GM23338 (cell line): ENCODE data around the gene SSMEM1. TPM values are rescaled to one million over a fixed set of nuclear protein-coding genes. Genes with fewer than 3 reads are reported as not detected.
"Not testable (repeated sequence)": the region's sequence is repeated elsewhere in the genome, so short reads cannot be mapped to it uniquely, and the experiment has no call there.

ENCODE experiments used
- ATAC-seq: fragments of 200-7000 bp; cut with Tn5 transposase; 3 replicates; pipeline ENCODE4 v1.9.1; 2020
- DNase-seq: peaks from one replicate; pipeline ENCODE4 v3.0.0-alpha.2; 2015; ENCODE audit warnings: low spot score
- H2AFZ ChIP-seq: fragments of 200-600 bp; sonication (generic); 2 replicates; pipeline ENCODE4 v1.8.0; 2016; ENCODE audit warnings: antibody characterized with exemption, mild to moderate bottlenecking, moderate library complexity
- H3F3A ChIP-seq: fragments of 200-600 bp; sonication (generic); replicated peaks from 2 replicates; pipeline ENCODE4 v1.8.0; 2017; ENCODE audit warnings: antibody characterized with exemption, mixed run types, low read depth
- H3K27ac ChIP-seq: fragments of 200-600 bp; sonication (generic); 2 replicates; pipeline ENCODE4 v1.6.1; 2016; ENCODE audit warnings: low read depth
- H3K27me3 ChIP-seq: fragments of 200-600 bp; sonication (generic); 2 replicates; pipeline ENCODE4 v1.8.0; 2016; ENCODE audit warnings: mild to moderate bottlenecking, mixed run types, moderate library complexity; ENCODE audit not compliant: insufficient read depth
- H3K36me3 ChIP-seq: fragments of 200-600 bp; sonication (generic); 2 replicates; pipeline ENCODE4 v1.8.0; 2016; ENCODE audit warnings: mild to moderate bottlenecking; ENCODE audit not compliant: insufficient read depth
- H3K4me1 ChIP-seq: fragments of 200-600 bp; sonication (generic); 2 replicates; pipeline ENCODE4 v1.8.0; 2016; ENCODE audit warnings: mild to moderate bottlenecking, moderate library complexity; ENCODE audit not compliant: insufficient read depth
- H3K4me2 ChIP-seq: fragments of 200-600 bp; sonication (generic); 2 replicates; pipeline ENCODE4 v1.7.1; 2017; ENCODE audit warnings: mixed run types
- H3K4me3 ChIP-seq: fragments of 200-600 bp; sonication (generic); 2 replicates; pipeline ENCODE4 v1.6.1; 2016; ENCODE audit warnings: mixed run types
- H3K79me2 ChIP-seq: fragments of 200-600 bp; sonication (generic); replicated peaks from 2 replicates; pipeline ENCODE4 v1.8.0; 2017; ENCODE audit warnings: mild to moderate bottlenecking; ENCODE audit not compliant: insufficient read depth
- H3K9me2 ChIP-seq: fragments of 200-600 bp; sonication (generic); 2 replicates; pipeline ENCODE4 v1.8.0; 2017; ENCODE audit not compliant: insufficient read depth
- H4K20me1 ChIP-seq: fragments of 200-600 bp; sonication (generic); replicated peaks from 2 replicates; pipeline ENCODE4 v1.8.0; 2017; ENCODE audit warnings: mild to moderate bottlenecking; ENCODE audit not compliant: insufficient read depth
- H3K27ac Mint-ChIP-seq: 2 replicates; pipeline ENCODE4 v1.8.0; 2020; ENCODE audit warnings: inconsistent platforms, mild to moderate bottlenecking, moderate library complexity, mixed read lengths
- H3K27me3 Mint-ChIP-seq: 3 replicates; pipeline ENCODE4 v1.8.0; 2022; ENCODE audit warnings: low read depth, mild to moderate bottlenecking, moderate library complexity, mixed read lengths, inconsistent platforms; ENCODE audit not compliant: insufficient read depth, poor library complexity
- H3K36me3 Mint-ChIP-seq: 3 replicates; pipeline ENCODE4 v1.8.0; 2021; ENCODE audit warnings: low read depth, mild to moderate bottlenecking, inconsistent platforms, moderate library complexity, mixed read lengths
- H3K4me1 Mint-ChIP-seq: 3 replicates; pipeline ENCODE4 v1.8.0; 2020; ENCODE audit warnings: mild to moderate bottlenecking, inconsistent platforms, mixed read lengths
- H3K4me3 Mint-ChIP-seq: 3 replicates; pipeline ENCODE4 v1.8.0; 2021; ENCODE audit warnings: moderate library complexity, mild to moderate bottlenecking, inconsistent platforms, mixed read lengths
- H3K9me3 Mint-ChIP-seq: 3 replicates; pipeline ENCODE4 v1.8.0; 2020; ENCODE audit warnings: moderate library complexity, mild to moderate bottlenecking, inconsistent platforms, mixed read lengths
- CREB1 ChIP-seq: fragments of 250-450 bp; sonication (Bioruptor Pico); IDR thresholded peaks from 2 replicates; pipeline ENCODE4 v1.5.0; 2020; ENCODE audit warnings: low read depth, mild to moderate bottlenecking, moderate library complexity
- CTCF ChIP-seq, 2 experiments: fragments of 200-600 bp in 1 of 2; sonication (generic) in 1 of 2; conservative IDR thresholded peaks; 2 replicates each; pipeline versions ENCODE4 v1.5.1 to v1.6.1; 2016 to 2017; ENCODE audit warnings: antibody characterized with exemption in 2 of 2, low read depth in 2 of 2, mild to moderate bottlenecking in 2 of 2, moderate library complexity in 1 of 2
- EZH2phosphoT487 ChIP-seq: fragments of 200-600 bp; sonication (generic); IDR thresholded peaks from one replicate; pipeline ENCODE4 v1.8.1; 2018; ENCODE audit warnings: antibody characterized with exemption; ENCODE audit not compliant: unreplicated experiment
- JUNB ChIP-seq: IDR thresholded peaks from one replicate; pipeline ENCODE4 v1.6.1; 2016; ENCODE audit warnings: antibody characterized with exemption; ENCODE audit not compliant: unreplicated experiment
- REST ChIP-seq: IDR thresholded peaks from one replicate; pipeline ENCODE4 v1.6.1; 2018; ENCODE audit warnings: antibody characterized with exemption; ENCODE audit not compliant: unreplicated experiment
- polyA plus RNA-seq: library from polyadenylated mRNA; unstranded; fragments of >200 nt; fragmentation: Nextera tagmentation; extraction: Ambion mirVana; gene quantifications from 2 replicates; pipeline ENCODE4 v1.2.1, GENCODE V29; 2016
- total RNA-seq: library from RNA; depleted of rRNA; stranded (reverse); fragments of >200 nt; shearing (Covaris generic); gene quantifications from 2 replicates; pipeline ENCODE4 v1.2.3, GENCODE V29; 2014

Gene SSMEM1
- total and polyA plus RNA-seq, 2 experiments from 2014 or later = not detected

- H3K27me3 ChIP-seq, ATAC-seq, H3K9me2 ChIP-seq, H2AFZ ChIP-seq, H4K20me1 ChIP-seq, H3K4me1 Mint-ChIP-seq, H3K79me2 ChIP-seq, H3K4me3 Mint-ChIP-seq, H3K4me3 ChIP-seq, H3F3A ChIP-seq, H3K27ac Mint-ChIP-seq, H3K9me3 Mint-ChIP-seq, H3K27ac ChIP-seq, H3K36me3 Mint-ChIP-seq, H3K36me3 ChIP-seq, H3K4me2 ChIP-seq, H3K4me1 ChIP-seq, H3K27me3 Mint-ChIP-seq, DNase-seq: not testable (repeated sequence)
Measured at GRCh38 chr7:130243486-130243885, 35.8 kb downstream of the SSMEM1 start.

- H3K4me1 Mint-ChIP-seq, H3K4me3 Mint-ChIP-seq, ATAC-seq, H3K4me3 ChIP-seq, H4K20me1 ChIP-seq, H3K79me2 ChIP-seq, H3K36me3 Mint-ChIP-seq, H3F3A ChIP-seq, H3K27ac ChIP-seq, H3K27me3 Mint-ChIP-seq, H3K4me2 ChIP-seq, DNase-seq, H3K9me3 Mint-ChIP-seq, H3K27me3 ChIP-seq, H3K4me1 ChIP-seq, H2AFZ ChIP-seq, H3K36me3 ChIP-seq, H3K9me2 ChIP-seq, H3K27ac Mint-ChIP-seq: not testable (repeated sequence)
Measured at GRCh38 chr7:130246491-130246890, 38.8 kb downstream of the SSMEM1 start.

GRCh38 chr7:130248842-130249241 lies 41.2 kb downstream of the SSMEM1 start:
- H4K20me1 ChIP-seq, H3K4me1 Mint-ChIP-seq, H3K36me3 ChIP-seq, H3K27ac Mint-ChIP-seq, DNase-seq, H3K9me3 Mint-ChIP-seq, ATAC-seq, H3K27me3 Mint-ChIP-seq, H3K27me3 ChIP-seq, H3K36me3 Mint-ChIP-seq, H3K4me3 ChIP-seq, H3K27ac ChIP-seq, H3K4me2 ChIP-seq, H3K79me2 ChIP-seq, H3K4me3 Mint-ChIP-seq, H3K9me2 ChIP-seq, H2AFZ ChIP-seq, H3K4me1 ChIP-seq, H3F3A ChIP-seq: not testable (repeated sequence)

GRCh38 chr7:130249626-130250025 lies 42.0 kb downstream of the SSMEM1 start:
- not testable (repeated sequence) for DNase-seq, H3K27ac Mint-ChIP-seq, H3K4me2 ChIP-seq, H3K36me3 ChIP-seq, H3K9me3 Mint-ChIP-seq, H3K36me3 Mint-ChIP-seq, H4K20me1 ChIP-seq, H3F3A ChIP-seq, H3K4me3 ChIP-seq, H3K27me3 Mint-ChIP-seq, H3K79me2 ChIP-seq, H3K4me1 ChIP-seq, H3K27me3 ChIP-seq, H3K4me1 Mint-ChIP-seq, H2AFZ ChIP-seq, ATAC-seq, H3K4me3 Mint-ChIP-seq, H3K27ac ChIP-seq, H3K9me2 ChIP-seq

- no peaks in the 10 kb centered on the region for H3K79me2 ChIP-seq
- peaks cover 15% of the 10 kb centered on the region for H3K36me3 ChIP-seq
- H3K36me3 Mint-ChIP-seq = peaks cover 42% of the 10 kb centered on the region; the same call in 2 of the 3 replicates
- H3K4me1 ChIP-seq = 0 out of 2 replicates have a peak, but pooled peaks cover 3% of the 10 kb centered on the region
- ATAC-seq (no peak), DNase-seq (no peak)
- peaks cover 9% of the 10 kb centered on the region; the same call in 2 of the 3 replicates for H3K4me1 Mint-ChIP-seq
- H3F3A ChIP-seq = no peaks in the 10 kb centered on the region
- H3K27me3 ChIP-seq = no peaks in the 10 kb centered on the region
- no peak overlapping the region; the same call in 1 of the 2 replicates for H3K27ac Mint-ChIP-seq
- no peak overlapping the region for H3K4me3 ChIP-seq
- no peaks in the 10 kb centered on the region for H4K20me1 ChIP-seq
- no peaks in the 10 kb centered on the region; the same call in 1 of the 2 replicates for H3K9me2 ChIP-seq
- H3K27ac ChIP-seq = no peak overlapping the region
- peak overlapping the region; percentile 90 for H2AFZ ChIP-seq
- no peak overlapping the region for H3K4me3 Mint-ChIP-seq
- peaks cover 41% of the 10 kb centered on the region for H3K9me3 Mint-ChIP-seq
- no peak overlapping the region for H3K4me2 ChIP-seq
- H3K27me3 Mint-ChIP-seq = peaks cover 9% of the 10 kb centered on the region
- TF ChIP-seq CREB1 (CRISPR knock-in tag) = no peak
- no peak for TF ChIP-seq JUNB
- no peak for TF ChIP-seq CTCF (conservative IDR thresholded peaks at IDR 0.05; ENCODE audit: low read depth in 2 of 2)
- no peak for TF ChIP-seq REST
- TF ChIP-seq EZH2phosphoT487 = no peak
Measured at GRCh38 chr7:130254555-130254954, 46.9 kb downstream of the SSMEM1 start.
